ENCODE data around the gene AOC2. TPM values are rescaled to one million over a fixed set of nuclear protein-coding genes. Genes with fewer than 3 reads are reported as not detected.

The AOC2 gene
- total and polyA plus RNA-seq, 2 of the 8 experiments (the other 6 are each of a cell fraction or from before 2014, with no cell fraction given) = 4.2 to 4.7 TPM

DNA sequence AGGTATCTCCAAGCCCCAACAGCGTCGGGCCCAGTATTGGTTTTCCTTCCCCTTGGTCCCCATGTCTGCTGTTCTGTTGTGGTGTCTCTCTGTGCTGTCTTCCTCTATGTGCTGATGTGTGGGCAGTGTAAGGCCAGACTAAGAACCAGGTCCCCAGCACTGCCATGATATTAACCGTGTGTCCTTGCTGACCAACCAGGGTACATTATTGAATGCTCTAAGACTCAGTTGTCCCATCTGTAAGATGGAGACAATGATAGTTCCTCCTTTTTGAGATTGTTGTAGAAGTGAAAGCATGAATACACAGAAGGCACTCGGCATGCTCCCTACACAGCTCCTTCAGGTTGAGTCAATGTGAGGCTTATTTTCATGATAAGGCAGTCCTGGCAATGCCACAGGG is 27.3 kb downstream of the AOC2 start:
- H3K79me2 ChIP-seq (ENCODE audit: control insufficient read depth in 1 of 2, insufficient read depth in 2 of 2, low read length in 2 of 2) = no peaks in the 10 kb centered on the region
- H2BK120ac ChIP-seq (replicated peaks; ENCODE audit: low read depth, low read length) = no peak overlapping the region
- no peak overlapping the region for H2AK5ac ChIP-seq (ENCODE audit: low read depth, low read length)
- no peaks in the 10 kb centered on the region for H3K79me1 ChIP-seq (ENCODE audit: low read depth, low read length)
- no peak overlapping the region for H3K4me2 ChIP-seq (ENCODE audit: insufficient read depth in 1 of 2, low read depth in 2 of 2, low read length in 2 of 2)
- no peaks in the 10 kb centered on the region for H3K27me3 ChIP-seq (replicated peaks in 1 of 4; ENCODE audit: control insufficient read depth in 3 of 4, extremely low read depth in 1 of 4, insufficient read depth in 3 of 4, low read length in 3 of 4)
- H3K4ac ChIP-seq (replicated peaks; ENCODE audit: insufficient read length, low read depth, low read length) = no peak overlapping the region
- no peaks in the 10 kb centered on the region for H3K4me1 ChIP-seq (replicated peaks in 1 of 4; ENCODE audit: control insufficient read depth in 3 of 4, insufficient read depth in 4 of 4, low read length in 3 of 4)
- no peak overlapping the region for H4K91ac ChIP-seq (replicated peaks; ENCODE audit: insufficient read length, low read length)
- H3K56ac ChIP-seq (replicated peaks; ENCODE audit: insufficient read length, low read depth, low read length) = no peak overlapping the region
- no peak for DNase-seq (ENCODE audit: low read depth in 1 of 2, low spot score in 2 of 2)
- no peaks in the 10 kb centered on the region for H3K23me2 ChIP-seq (ENCODE audit: low read depth, low read length)
- ChIA-PET CTCF (ENCODE audit: partially characterized antibody) (interaction anchor here (0.7 kb wide), 1 partner anchor 794 kb away, joined by 3 read pairs; no protein-coding TSS in a partner anchor), POLR2A (ENCODE audit: partially characterized antibody) (no interaction called here)
- no peak overlapping the region for H4K5ac ChIP-seq (ENCODE audit: insufficient read length, low read depth, low read length)
- no peak overlapping the region for H3K9ac ChIP-seq (replicated peaks in 1 of 4; ENCODE audit: extremely low read depth in 1 of 4, low read depth in 3 of 4, low read length in 3 of 4)
- H3K18ac ChIP-seq (ENCODE audit: extremely low read depth, low read length) = no peak overlapping the region
- H3K27ac ChIP-seq (ENCODE audit: low read depth, low read length) = no peak overlapping the region
- H3K9me3 ChIP-seq (ENCODE audit: insufficient read depth in 2 of 2, low read depth in 1 of 2, low read length in 1 of 2) = peaks cover 2 to 11% of the 10 kb centered on the region in 2 experiments; a peak in 1 of 4 replicates
- no peak overlapping the region for H2BK15ac ChIP-seq (ENCODE audit: low read length)
- H2BK12ac ChIP-seq (ENCODE audit: low read depth, low read length) = no peak overlapping the region
- no peak overlapping the region for H3K14ac ChIP-seq (ENCODE audit: insufficient read length)
- H4K8ac ChIP-seq (ENCODE audit: extremely low read depth, insufficient read depth, low read length) = no peak overlapping the region
- H4K20me1 ChIP-seq (replicated peaks in 1 of 2; ENCODE audit: control insufficient read depth in 1 of 2, insufficient read depth in 2 of 2, low read length in 2 of 2) = no peaks in the 10 kb centered on the region
- H3K4me3 ChIP-seq (ENCODE audit: extremely low read depth in 1 of 4, insufficient read depth in 2 of 4, low read depth in 3 of 4, low read length in 4 of 4) = no peak overlapping the region
- no peak overlapping the region for H3K23ac ChIP-seq (ENCODE audit: insufficient read length)
- FAIRE-seq = no peak
- no peak overlapping the region for H2BK5ac ChIP-seq (ENCODE audit: low read depth, low read length)
- H2AFZ ChIP-seq (ENCODE audit: low read length) = no peak overlapping the region
- H2BK20ac ChIP-seq (ENCODE audit: low read length) = no peak overlapping the region
- no peaks in the 10 kb centered on the region for H3K36me3 ChIP-seq (ENCODE audit: control insufficient read depth in 2 of 4, insufficient read depth in 4 of 4, low read length in 3 of 4)
- 93% methylated on average over 4 of the region's 4 CpGs; no CpG with 5 or more reads in 1 of the 2 experiments for WGBS, 2 experiments (ENCODE audit: extremely low coverage in 1 of 2, insufficient coverage in 1 of 2, insufficient read length in 1 of 2, insufficient replicate concordance in 2 of 2, low coverage in 1 of 2, low lambda C conversion rate in 2 of 2, missing lambda C conversion rate in 1 of 2)
- no peak for TF ChIP-seq CBX8 (IDR thresholded peaks at IDR 0.05; ENCODE audit: borderline replicate concordance, low read depth, low read length)
- no peak for TF ChIP-seq ATF2 (IDR thresholded peaks at IDR 0.05; ENCODE audit: low read length)
- no peak for TF ChIP-seq CEBPB (IDR thresholded peaks at IDR 0.05; ENCODE audit: low read depth, low read length)
- no peak for TF ChIP-seq POLR2A (IDR thresholded peaks at IDR 0.05; ENCODE audit: control extremely low read depth in 1 of 2, low read depth in 2 of 2, low read length in 2 of 2)
- TF ChIP-seq JUND (IDR thresholded peaks at IDR 0.05; ENCODE audit: low read length) = no peak
- no peak for TF ChIP-seq HDAC2 (IDR thresholded peaks at IDR 0.05; ENCODE audit: borderline replicate concordance in 1 of 2, low read depth in 2 of 2, low read length in 2 of 2)
- no peak for TF ChIP-seq SIRT6 (IDR thresholded peaks at IDR 0.05; ENCODE audit: low read length)
- no peak for TF ChIP-seq CBX5 (IDR thresholded peaks at IDR 0.05; ENCODE audit: low read depth, low read length)
- no peak for TF ChIP-seq SIN3A (conservative IDR thresholded peaks at IDR 0.05 in 1 of 2, IDR thresholded peaks at IDR 0.05 in 1 of 2; ENCODE audit: low read depth in 1 of 2, low read length in 2 of 2)
- no peak for TF ChIP-seq NRF1 (IDR thresholded peaks at IDR 0.05; ENCODE audit: low read depth, low read length)
- TF ChIP-seq CREB1 (IDR thresholded peaks at IDR 0.05) = no peak
- no peak for TF ChIP-seq EGR1 (IDR thresholded peaks at IDR 0.05; ENCODE audit: borderline replicate concordance, low read depth, low read length)
- TF ChIP-seq ZNF274 (IDR thresholded peaks at IDR 0.05; ENCODE audit: borderline replicate concordance, extremely low read depth, low read length) = no peak
- no peak for TF ChIP-seq RXRA (IDR thresholded peaks at IDR 0.05; ENCODE audit: insufficient read depth, low read depth, low read length)
